ENCODE results near the gene BEST3. TPM values are rescaled to one million over a fixed set of nuclear protein-coding genes. Genes with fewer than 3 reads are reported as not detected.

BEST3 gene
- total RNA-seq, 1 donor from 2014 or later: not detected

DNA sequence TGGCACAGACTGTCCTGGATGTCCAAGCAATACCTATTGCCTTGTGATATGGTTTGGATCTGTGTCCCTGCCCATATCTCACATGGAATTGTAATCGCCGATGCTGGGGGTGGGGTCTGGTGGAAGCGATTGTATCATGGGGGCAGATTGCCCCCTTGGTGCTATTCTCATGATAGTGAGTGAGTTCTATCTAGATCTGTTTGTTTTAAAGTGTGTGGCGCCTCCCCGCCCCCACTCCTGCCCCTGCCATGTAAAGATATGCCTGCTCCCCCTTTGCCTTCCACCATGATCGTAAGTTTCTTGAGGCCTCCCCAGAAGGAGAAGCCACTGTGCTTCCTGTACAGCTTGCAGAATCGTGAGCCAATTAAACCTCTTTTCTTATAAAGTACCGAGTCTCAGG is 71.6 kb downstream of the BEST3 start:
- CTCF ChIA-PET: no interaction called here

DNA sequence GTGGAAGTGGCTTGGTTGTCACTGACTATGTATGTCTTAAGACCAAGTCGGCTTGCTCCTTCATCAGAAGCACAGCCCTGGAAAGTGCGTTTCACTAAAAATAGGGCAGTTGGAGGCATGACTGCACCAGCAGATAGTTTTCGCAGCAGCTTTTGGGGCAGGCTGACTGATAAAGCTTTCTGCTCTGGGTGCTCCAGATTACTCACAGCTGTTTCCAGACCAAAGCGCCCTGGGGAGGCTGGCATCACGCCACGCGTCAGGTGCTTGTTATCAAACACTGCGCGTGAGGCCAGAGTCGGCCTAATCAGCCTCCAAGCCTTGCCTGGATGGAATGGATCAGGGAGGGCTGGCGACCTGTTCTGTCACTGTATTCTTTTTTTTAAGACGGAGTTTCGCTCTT is 75.1 kb downstream of the BEST3 start:
- DNase-seq (no peak), ATAC-seq (ENCODE audit: low read depth) (no peak)
- CTCF ChIA-PET: no interaction called here
- Mint-ChIP-seq H3K36me3 (ENCODE audit: low read depth) (no peaks in the 10 kb centered on the region), H3K27ac (no peak overlapping the region), H3K27me3 (peaks cover 11% of the 10 kb centered on the region), H3K9me3 (no peaks in the 10 kb centered on the region), H3K4me3 (no peak overlapping the region), H3K4me1 (no peaks in the 10 kb centered on the region)
- TF ChIP-seq, protein P1, sequence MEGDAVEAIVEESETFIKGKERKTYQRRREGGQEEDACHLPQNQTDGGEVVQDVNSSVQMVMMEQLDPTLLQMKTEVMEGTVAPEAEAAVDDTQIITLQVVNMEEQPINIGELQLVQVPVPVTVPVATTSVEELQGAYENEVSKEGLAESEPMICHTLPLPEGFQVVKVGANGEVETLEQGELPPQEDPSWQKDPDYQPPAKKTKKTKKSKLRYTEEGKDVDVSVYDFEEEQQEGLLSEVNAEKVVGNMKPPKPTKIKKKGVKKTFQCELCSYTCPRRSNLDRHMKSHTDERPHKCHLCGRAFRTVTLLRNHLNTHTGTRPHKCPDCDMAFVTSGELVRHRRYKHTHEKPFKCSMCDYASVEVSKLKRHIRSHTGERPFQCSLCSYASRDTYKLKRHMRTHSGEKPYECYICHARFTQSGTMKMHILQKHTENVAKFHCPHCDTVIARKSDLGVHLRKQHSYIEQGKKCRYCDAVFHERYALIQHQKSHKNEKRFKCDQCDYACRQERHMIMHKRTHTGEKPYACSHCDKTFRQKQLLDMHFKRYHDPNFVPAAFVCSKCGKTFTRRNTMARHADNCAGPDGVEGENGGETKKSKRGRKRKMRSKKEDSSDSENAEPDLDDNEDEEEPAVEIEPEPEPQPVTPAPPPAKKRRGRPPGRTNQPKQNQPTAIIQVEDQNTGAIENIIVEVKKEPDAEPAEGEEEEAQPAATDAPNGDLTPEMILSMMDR (IDR thresholded peaks at IDR 0.05): no peak
- intact Hi-C loops (cut with micrococcal nuclease): no loop called here
- POLR2A ChIA-PET: no interaction called here

More for the DNA sequence above, 71.6 kb downstream of the BEST3 start:
- TF ChIP-seq, protein P1 (IDR thresholded peaks at IDR 0.05): no peak
- no peak for DNase-seq
- Mint-ChIP-seq H3K27me3 (peaks cover 7% of the 10 kb centered on the region), H3K4me3 (no peak overlapping the region), H3K27ac (no peak overlapping the region), H3K9me3 (no peaks in the 10 kb centered on the region), H3K36me3 (ENCODE audit: low read depth) (no peaks in the 10 kb centered on the region), H3K4me1 (no peaks in the 10 kb centered on the region)
- ATAC-seq (ENCODE audit: low read depth): no peak
- intact Hi-C loops (cut with micrococcal nuclease): no loop called here
- POLR2A ChIA-PET: no interaction called here

DNA sequence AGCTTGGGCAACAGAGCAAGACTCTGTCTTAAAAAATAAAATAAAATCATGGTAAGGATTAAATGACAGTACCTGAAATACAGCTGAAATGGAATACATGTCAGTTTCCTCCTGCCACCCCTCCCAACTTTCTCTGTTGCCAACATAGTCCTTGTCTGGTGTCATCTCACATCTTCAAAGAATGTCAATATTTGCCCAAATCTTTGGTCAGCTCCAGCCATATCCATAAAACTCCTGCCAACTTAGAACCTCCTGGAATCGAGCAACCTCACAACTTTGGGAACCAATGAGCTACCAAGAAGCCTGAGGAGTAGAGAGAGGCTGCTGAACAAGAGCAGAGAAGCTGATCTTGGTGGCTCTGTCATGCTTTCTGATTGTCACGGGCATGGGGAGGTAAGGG is 77.6 kb downstream of the BEST3 start:
- ChIA-PET CTCF (no interaction called here), POLR2A (no interaction called here)
- ATAC-seq (ENCODE audit: low read depth) (no peak), DNase-seq (no peak)
- H3K4me3 Mint-ChIP-seq: no peak overlapping the region
- peaks cover 17% of the 10 kb centered on the region for H3K27me3 Mint-ChIP-seq
- no peaks in the 10 kb centered on the region for H3K36me3 Mint-ChIP-seq (ENCODE audit: low read depth)
- TF ChIP-seq, protein P1 (IDR thresholded peaks at IDR 0.05): no peak
- intact Hi-C loops (cut with micrococcal nuclease): no loop called here
- H3K4me1 Mint-ChIP-seq: no peaks in the 10 kb centered on the region
- no peaks in the 10 kb centered on the region for H3K9me3 Mint-ChIP-seq
- H3K27ac Mint-ChIP-seq: no peak overlapping the region

DNA sequence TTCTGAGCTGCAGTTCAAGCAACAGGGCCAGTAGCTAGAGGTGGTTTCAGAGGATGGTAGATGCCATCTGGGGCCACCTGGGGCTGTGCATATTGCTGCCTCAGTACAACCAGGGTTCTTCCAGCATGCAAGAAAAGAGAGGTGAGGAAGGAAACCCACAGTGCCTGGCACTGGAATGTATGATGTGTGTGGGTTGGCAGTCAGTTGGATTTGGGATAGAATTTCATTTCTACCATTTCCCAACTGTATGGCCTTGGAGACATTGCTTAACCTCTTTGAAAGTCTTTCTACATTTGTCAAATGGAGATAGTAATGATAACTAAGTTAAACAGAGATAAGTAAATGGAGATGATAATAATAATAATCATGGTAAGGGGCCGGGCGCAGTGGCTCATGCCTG is 78.2 kb downstream of the BEST3 start:
- no peaks in the 10 kb centered on the region for H3K36me3 Mint-ChIP-seq (ENCODE audit: low read depth)
- H3K27ac Mint-ChIP-seq: no peak overlapping the region
- ChIA-PET CTCF (no interaction called here), POLR2A (no interaction called here)
- ATAC-seq (ENCODE audit: low read depth): no peak
- intact Hi-C loops (cut with micrococcal nuclease): no loop called here
- TF ChIP-seq, protein P1 (IDR thresholded peaks at IDR 0.05): no peak
- no peak overlapping the region for H3K4me3 Mint-ChIP-seq
- peaks cover 14% of the 10 kb centered on the region for H3K27me3 Mint-ChIP-seq
- H3K4me1 Mint-ChIP-seq: no peaks in the 10 kb centered on the region
- no peak for DNase-seq
- no peaks in the 10 kb centered on the region for H3K9me3 Mint-ChIP-seq

DNA sequence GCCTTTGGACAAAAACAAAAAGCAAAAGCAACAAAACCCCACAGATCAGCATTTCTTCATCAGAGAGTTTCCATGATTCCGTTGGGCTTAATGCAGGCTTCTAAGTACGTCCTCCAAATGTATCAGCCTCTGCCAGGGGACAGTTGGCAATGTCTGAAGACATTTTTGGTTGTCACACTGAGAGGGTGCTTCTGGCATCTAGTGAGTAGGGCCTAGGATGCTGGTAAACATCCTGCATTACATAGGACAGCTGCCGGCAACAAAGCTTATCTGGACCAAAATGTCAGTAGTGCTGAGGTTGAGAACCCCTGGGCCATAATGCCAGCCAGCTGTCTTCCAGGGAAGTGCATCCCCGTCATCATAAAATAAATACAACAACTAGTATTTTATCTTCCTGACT is 79.0 kb downstream of the BEST3 start:
- Mint-ChIP-seq H3K4me1 (peaks cover 4% of the 10 kb centered on the region), H3K9me3 (no peaks in the 10 kb centered on the region), H3K27ac (no peak overlapping the region), H3K36me3 (ENCODE audit: low read depth) (no peaks in the 10 kb centered on the region), H3K4me3 (no peak overlapping the region), H3K27me3 (peaks cover 12% of the 10 kb centered on the region)
- ChIA-PET CTCF (no interaction called here), POLR2A (no interaction called here)
- ATAC-seq (ENCODE audit: low read depth): no peak
- DNase-seq: no peak
- TF ChIP-seq, protein P1 (IDR thresholded peaks at IDR 0.05): no peak
- intact Hi-C loops (cut with micrococcal nuclease): no loop called here
